Body of pancreas (tissue), 4 donors: ENCODE data around the gene ETFBKMT. TPM values are rescaled to one million over a fixed set of nuclear protein-coding genes. Genes with fewer than 3 reads are reported as not detected.
"Not testable (repeated sequence)": the region's sequence is repeated elsewhere in the genome, so short reads cannot be mapped to it uniquely, and the experiment has no call there.

Experiments used
- ATAC-seq: fragments of 150-250 bp; one replicate; pipeline ENCODE4 v1.9.1; 2016
- DNase-seq, 4 donors: peaks; one replicate each; pipeline ENCODE4 v3.0.0-alpha.2; 2019
- H3K27ac ChIP-seq, 4 donors: fragments of 200-600 bp; sonication (generic); 1 replicate in 3 of 4; 2 replicates in 1 of 4; pipeline versions ENCODE4 v1.5.1 to v1.6.1; 2016 to 2019; ENCODE audit warnings: mild to moderate bottlenecking in 1 of 4, mixed read lengths in 1 of 4, moderate library complexity in 1 of 4
- H3K27me3 ChIP-seq, 2 donors: fragments of 200-600 bp; sonication (generic); one replicate each; pipeline ENCODE4 v1.6.0; 2016; ENCODE audit warnings: mild to moderate bottlenecking in 1 of 2
- H3K36me3 ChIP-seq, 2 donors: fragments of 200-600 bp; sonication (generic); replicated peaks in 1 of 2; 2 replicates each; pipeline ENCODE4 v1.5.1; 2016; ENCODE audit warnings: low read depth in 2 of 2; ENCODE audit not compliant: insufficient read depth in 1 of 2
- H3K4me1 ChIP-seq: fragments of 200-600 bp; sonication (generic); one replicate; pipeline ENCODE4 v1.6.0; 2016
- H3K4me3 ChIP-seq, 2 donors: fragments of 200-600 bp; sonication (generic); 1 replicate in 1 of 2; 2 replicates in 1 of 2; pipeline ENCODE4 v1.5.1; 2016 to 2019
- H3K9me3 ChIP-seq, 3 donors: fragments of 200-600 bp; sonication (generic); 1 replicate in 2 of 3; 2 replicates in 1 of 3; pipeline ENCODE4 v1.5.1; 2016
- POLR2A ChIP-seq, 3 donors: fragments of 450-650 bp; IDR thresholded peaks; one replicate each; pipeline ENCODE4 v1.6.1; 2016; ENCODE audit warnings: antibody characterized with exemption in 3 of 3, mild to moderate bottlenecking in 2 of 3
- WGBS, 2 donors: methylation state at CpG; one replicate each; pipeline ENCODE4 v1.1.5; 2017; 5-methylcytosine and 5-hydroxymethylcytosine counted together
- intact Hi-C: fragments of 100-400 bp; cut with DNase I; formaldehyde crosslinking; loops from one replicate; pipeline ENCODE4 v1.15.1; 2023
- total RNA-seq, 2 donors: library from RNA; depleted of rRNA; stranded (reverse); fragments of >200 nt; gene quantifications; one replicate each; pipeline ENCODE4 v1.1.0, GENCODE V29; 2016
- TF ChIP-seq, protein P1 (sequence below), 7 experiments: fragments of 450-650 bp in 4 of 7; fragments of 200-600 bp in 3 of 7; sonication (generic) in 3 of 7; IDR thresholded peaks; one replicate each; pipeline ENCODE4 v1.5.1; 2016 to 2019; ENCODE audit warnings: antibody characterized with exemption in 7 of 7

ETFBKMT gene
- total RNA-seq, 2 donors from 2014 or later = 2.9 to 4.9 TPM

GRCh38 chr12:31662176-31662849 lies 2.8 kb downstream of the ETFBKMT start:
- Histone ChIP-seq H3K27me3 (no peaks in the 10 kb centered on the region), H3K4me3 (no peak overlapping the region), H3K27ac (no peak overlapping the region), H3K4me1 (peaks cover 16% of the 10 kb centered on the region), H3K9me3 (no peaks in the 10 kb centered on the region), H3K36me3 (no peaks in the 10 kb centered on the region)
- intact Hi-C loops = no loop called here
- ATAC-seq (no peak), DNase-seq (no peak)
- TF ChIP-seq POLR2A (IDR thresholded peaks at IDR 0.05) = no peak
- TF ChIP-seq, protein P1, sequence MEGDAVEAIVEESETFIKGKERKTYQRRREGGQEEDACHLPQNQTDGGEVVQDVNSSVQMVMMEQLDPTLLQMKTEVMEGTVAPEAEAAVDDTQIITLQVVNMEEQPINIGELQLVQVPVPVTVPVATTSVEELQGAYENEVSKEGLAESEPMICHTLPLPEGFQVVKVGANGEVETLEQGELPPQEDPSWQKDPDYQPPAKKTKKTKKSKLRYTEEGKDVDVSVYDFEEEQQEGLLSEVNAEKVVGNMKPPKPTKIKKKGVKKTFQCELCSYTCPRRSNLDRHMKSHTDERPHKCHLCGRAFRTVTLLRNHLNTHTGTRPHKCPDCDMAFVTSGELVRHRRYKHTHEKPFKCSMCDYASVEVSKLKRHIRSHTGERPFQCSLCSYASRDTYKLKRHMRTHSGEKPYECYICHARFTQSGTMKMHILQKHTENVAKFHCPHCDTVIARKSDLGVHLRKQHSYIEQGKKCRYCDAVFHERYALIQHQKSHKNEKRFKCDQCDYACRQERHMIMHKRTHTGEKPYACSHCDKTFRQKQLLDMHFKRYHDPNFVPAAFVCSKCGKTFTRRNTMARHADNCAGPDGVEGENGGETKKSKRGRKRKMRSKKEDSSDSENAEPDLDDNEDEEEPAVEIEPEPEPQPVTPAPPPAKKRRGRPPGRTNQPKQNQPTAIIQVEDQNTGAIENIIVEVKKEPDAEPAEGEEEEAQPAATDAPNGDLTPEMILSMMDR (IDR thresholded peaks at IDR 0.05) = no peak
- 86 to 94% methylated on average over 6 of the region's 6 CpGs for WGBS, 2 donors

GRCh38 chr12:31663576-31663975 lies 4.1 kb downstream of the ETFBKMT start:
- no peak for ATAC-seq
- 74 to 79% methylated on average over 4 of the region's 4 CpGs for WGBS, 2 donors
- peaks cover 8% of the 10 kb centered on the region for H3K4me1 ChIP-seq
- no peak for DNase-seq
- no peak overlapping the region for H3K27ac ChIP-seq
- no peak for TF ChIP-seq POLR2A (IDR thresholded peaks at IDR 0.05)
- TF ChIP-seq, protein P1 (IDR thresholded peaks at IDR 0.05) = no peak
- no peaks in the 10 kb centered on the region for H3K9me3 ChIP-seq
- no peaks in the 10 kb centered on the region for H3K27me3 ChIP-seq
- no peak overlapping the region for H3K4me3 ChIP-seq
- no peaks in the 10 kb centered on the region for H3K36me3 ChIP-seq
- intact Hi-C loops = no loop called here

DNA sequence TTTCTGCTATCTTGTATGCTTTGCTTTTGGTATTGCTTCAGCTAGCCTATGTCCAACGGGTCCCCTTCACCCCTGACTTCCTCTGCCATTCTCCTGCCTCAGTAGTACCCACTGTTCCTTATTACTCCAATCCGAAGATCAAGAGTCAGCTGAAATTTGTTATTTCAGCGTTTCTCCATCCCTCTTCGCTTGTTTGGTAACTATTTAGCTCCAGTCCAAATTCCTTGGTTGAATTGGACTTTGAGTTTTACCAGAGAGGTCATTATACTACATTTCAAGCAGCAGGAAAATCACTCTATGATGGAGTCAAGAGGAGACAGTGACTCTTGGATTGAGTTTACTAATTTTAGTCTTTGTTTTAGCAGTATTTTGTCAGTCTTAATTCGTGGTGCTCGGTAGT lies 4.5 kb downstream of the ETFBKMT start:
- 87 to 88% methylated on average over 6 of the region's 6 CpGs for WGBS, 2 donors
- Histone ChIP-seq H3K27ac (no peak overlapping the region), H3K27me3 (no peaks in the 10 kb centered on the region), H3K36me3 (no peaks in the 10 kb centered on the region), H3K9me3 (peaks cover 0 to 4% (median 0%) of the 10 kb centered on the region in 3 donors), H3K4me1 (peaks cover 6% of the 10 kb centered on the region), H3K4me3 (no peak overlapping the region)
- intact Hi-C loops = no loop called here
- DNase-seq (no peak), ATAC-seq (no peak)
- TF ChIP-seq, protein P1 (IDR thresholded peaks at IDR 0.05) = no peak
- no peak for TF ChIP-seq POLR2A (IDR thresholded peaks at IDR 0.05)

DNA sequence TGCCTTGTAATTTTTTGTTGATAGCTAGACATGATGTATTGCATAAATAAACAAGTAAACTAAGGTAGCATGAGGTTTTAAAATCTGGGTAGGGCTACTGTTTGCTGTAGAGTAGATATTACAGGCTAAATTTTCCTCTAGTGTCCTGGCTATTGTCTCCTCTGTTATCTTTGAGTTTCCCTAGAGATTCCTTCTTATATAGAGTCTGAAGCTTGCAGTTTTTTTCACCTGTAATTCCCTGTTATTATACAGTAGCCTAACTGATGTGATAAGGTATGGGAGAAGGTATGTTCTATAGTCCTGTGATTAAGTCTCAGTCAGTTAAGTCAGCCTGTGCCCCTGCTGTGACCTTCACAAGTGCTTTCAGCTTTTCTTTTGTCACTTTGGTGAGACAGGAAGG lies 9.5 kb downstream of the ETFBKMT start:
- intact Hi-C loops = no loop called here
- no peak overlapping the region for H3K4me3 ChIP-seq
- no peak for ATAC-seq
- no peak overlapping the region for H3K27ac ChIP-seq
- no peaks in the 10 kb centered on the region for H3K27me3 ChIP-seq
- TF ChIP-seq, protein P1 (IDR thresholded peaks at IDR 0.05) = no peak
- TF ChIP-seq POLR2A (IDR thresholded peaks at IDR 0.05) = no peak
- no peaks in the 10 kb centered on the region for H3K36me3 ChIP-seq
- no peak for DNase-seq
- H3K4me1 ChIP-seq = no peaks in the 10 kb centered on the region
- peaks cover 0 to 8% (median 0%) of the 10 kb centered on the region in 3 donors for H3K9me3 ChIP-seq

DNA sequence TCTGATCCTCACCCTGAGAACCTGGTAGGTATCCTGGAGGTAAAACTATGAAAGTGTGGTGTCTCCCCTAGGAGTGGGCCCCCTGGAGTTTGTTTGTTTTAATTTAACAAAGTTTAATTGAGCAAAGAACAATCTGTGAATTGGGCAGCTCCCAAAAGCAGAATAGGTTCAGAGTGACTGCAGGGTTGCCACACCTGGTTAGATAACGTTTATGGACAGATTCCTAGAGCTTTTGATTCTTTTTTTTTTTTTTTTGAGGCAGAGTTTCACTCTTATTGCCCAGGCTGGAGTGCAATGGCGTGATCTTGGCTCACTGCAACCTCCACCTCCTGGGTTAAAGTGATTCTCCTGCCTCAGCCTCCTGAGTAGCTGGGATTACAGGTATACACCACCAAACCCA lies 10.1 kb downstream of the ETFBKMT start:
- H3K36me3 ChIP-seq, H3K27ac ChIP-seq, intact Hi-C loops, H3K4me3 ChIP-seq, DNase-seq, ATAC-seq, H3K9me3 ChIP-seq, H3K4me1 ChIP-seq, H3K27me3 ChIP-seq: not testable (repeated sequence)
- 91% methylated on average over 2 of the region's 2 CpGs for WGBS, 2 donors
